ENCODE results near the gene CEBPA.

The CEBPA gene

GRCh38 chr19:33306191-33306590 is 3.9 kb upstream of the CEBPA start:
- no peaks in the 10 kb centered on the region for H3K9me3 ChIP-seq (ENCODE audit: low read depth, low read length)
- TF ChIP-seq POLR2AphosphoS5 (IDR thresholded peaks at IDR 0.05; ENCODE audit: borderline replicate concordance, low read depth, low read length), result no peak
- no peak for TF ChIP-seq EZH2 (IDR thresholded peaks at IDR 0.05)
- no peak for TF ChIP-seq FOXP2 (optimal IDR thresholded peaks at IDR 0.05; ENCODE audit: control extremely low read depth, extremely low read length, insufficient read depth)
- DNase-seq (ENCODE audit: low read depth, low spot score), result no peak

GRCh38 chr19:33304760-33305647 is 2.7 kb upstream of the CEBPA start:
- no peak overlapping the region for H3K9ac ChIP-seq (ENCODE audit: insufficient read length)
- no peaks in the 10 kb centered on the region for H3K36me3 ChIP-seq (ENCODE audit: insufficient read depth, low read length)
- H3K9me3 ChIP-seq (ENCODE audit: low read depth, low read length), result no peaks in the 10 kb centered on the region
- no peak for DNase-seq (ENCODE audit: low read depth, low spot score)
- no peak for TF ChIP-seq FOXP2 (optimal IDR thresholded peaks at IDR 0.05; ENCODE audit: control extremely low read depth, extremely low read length, insufficient read depth)
- no peak for TF ChIP-seq POLR2AphosphoS5 (IDR thresholded peaks at IDR 0.05; ENCODE audit: borderline replicate concordance, low read depth, low read length)
- no peak for TF ChIP-seq EZH2 (IDR thresholded peaks at IDR 0.05)
- no peak overlapping the region for H3K4me3 ChIP-seq
- no peak overlapping the region for H3K27ac ChIP-seq

More at GRCh38 chr19:33306191-33306590, 3.9 kb upstream of the CEBPA start:
- no peak overlapping the region for H3K4me3 ChIP-seq
- H3K36me3 ChIP-seq (ENCODE audit: insufficient read depth, low read length), result no peaks in the 10 kb centered on the region
- no peak overlapping the region for H3K9ac ChIP-seq (ENCODE audit: insufficient read length)
- H3K27ac ChIP-seq, result no peak overlapping the region

- no peaks in the 10 kb centered on the region for H3K36me3 ChIP-seq (ENCODE audit: insufficient read depth, low read length)
- TF ChIP-seq EZH2 (IDR thresholded peaks at IDR 0.05) (no peak), FOXP2 (optimal IDR thresholded peaks at IDR 0.05; ENCODE audit: control extremely low read depth, extremely low read length, insufficient read depth) (no peak), POLR2AphosphoS5 (IDR thresholded peaks at IDR 0.05; ENCODE audit: borderline replicate concordance, low read depth, low read length) (no peak)
- H3K27ac ChIP-seq, result no peak overlapping the region
- no peaks in the 10 kb centered on the region for H3K9me3 ChIP-seq (ENCODE audit: low read depth, low read length)
- no peak overlapping the region for H3K9ac ChIP-seq (ENCODE audit: insufficient read length)
- no peak overlapping the region for H3K4me3 ChIP-seq
- DNase-seq (ENCODE audit: low read depth, low spot score), result no peak
Observed at GRCh38 chr19:33304371-33304759, 2.0 kb upstream of the CEBPA start.

- peak overlapping the region; percentile 94; the same call in 1 of the 2 replicates for H3K4me3 ChIP-seq
Observed at GRCh38 chr19:33303791-33304345, 1.5 kb upstream of the CEBPA start.

GRCh38 chr19:33302974-33303790 is 848 bp upstream of the CEBPA start:
- Histone ChIP-seq H3K27ac (no peak overlapping the region), H3K9ac (ENCODE audit: insufficient read length) (peak overlapping the region; percentile 91), H3K36me3 (ENCODE audit: insufficient read depth, low read length) (no peaks in the 10 kb centered on the region), H3K4me3 (peak overlapping the region; percentile 94), H3K9me3 (ENCODE audit: low read depth, low read length) (no peaks in the 10 kb centered on the region)
- no peak for DNase-seq (ENCODE audit: low read depth, low spot score)
- TF ChIP-seq POLR2AphosphoS5 (IDR thresholded peaks at IDR 0.05; ENCODE audit: borderline replicate concordance, low read depth, low read length) (no peak), EZH2 (IDR thresholded peaks at IDR 0.05) (no peak), FOXP2 (optimal IDR thresholded peaks at IDR 0.05; ENCODE audit: control extremely low read depth, extremely low read length, insufficient read depth) (no peak)

More at GRCh38 chr19:33303791-33304345, 1.5 kb upstream of the CEBPA start:
- Histone ChIP-seq H3K27ac (no peak overlapping the region), H3K9me3 (ENCODE audit: low read depth, low read length) (no peaks in the 10 kb centered on the region), H3K36me3 (ENCODE audit: insufficient read depth, low read length) (no peaks in the 10 kb centered on the region), H3K9ac (ENCODE audit: insufficient read length) (no peak overlapping the region)
- DNase-seq (ENCODE audit: low read depth, low spot score), result no peak
- TF ChIP-seq POLR2AphosphoS5 (IDR thresholded peaks at IDR 0.05; ENCODE audit: borderline replicate concordance, low read depth, low read length) (no peak), FOXP2 (optimal IDR thresholded peaks at IDR 0.05; ENCODE audit: control extremely low read depth, extremely low read length, insufficient read depth) (no peak), EZH2 (IDR thresholded peaks at IDR 0.05) (no peak)

GRCh38 chr19:33301900-33302174 is 497 bp downstream of the CEBPA start:
- Histone ChIP-seq H3K9ac (ENCODE audit: insufficient read length) (peak overlapping the region; percentile 73), H3K9me3 (ENCODE audit: low read depth, low read length) (no peaks in the 10 kb centered on the region), H3K4me3 (peak overlapping the region; percentile 94), H3K36me3 (ENCODE audit: insufficient read depth, low read length) (no peaks in the 10 kb centered on the region), H3K27ac (no peak overlapping the region)
- no peak for TF ChIP-seq FOXP2 (optimal IDR thresholded peaks at IDR 0.05; ENCODE audit: control extremely low read depth, extremely low read length, insufficient read depth)
- no peak for TF ChIP-seq EZH2 (IDR thresholded peaks at IDR 0.05)
- TF ChIP-seq POLR2AphosphoS5 (IDR thresholded peaks at IDR 0.05; ENCODE audit: borderline replicate concordance, low read depth, low read length), result no peak
- no peak for DNase-seq (ENCODE audit: low read depth, low spot score)

GRCh38 chr19:33301144-33301899 is 1.0 kb downstream of the CEBPA start:
- TF ChIP-seq FOXP2 (optimal IDR thresholded peaks at IDR 0.05; ENCODE audit: control extremely low read depth, extremely low read length, insufficient read depth) (no peak), POLR2AphosphoS5 (IDR thresholded peaks at IDR 0.05; ENCODE audit: borderline replicate concordance, low read depth, low read length) (no peak), EZH2 (IDR thresholded peaks at IDR 0.05) (no peak)
- peak overlapping the region; percentile 94 for H3K4me3 ChIP-seq
- no peak overlapping the region for H3K27ac ChIP-seq
- no peaks in the 10 kb centered on the region for H3K36me3 ChIP-seq (ENCODE audit: insufficient read depth, low read length)
- no peak for DNase-seq (ENCODE audit: low read depth, low spot score)
- no peak overlapping the region for H3K9ac ChIP-seq (ENCODE audit: insufficient read length)
- H3K9me3 ChIP-seq (ENCODE audit: low read depth, low read length), result no peaks in the 10 kb centered on the region

- H3K9ac ChIP-seq (ENCODE audit: insufficient read length), result no peak overlapping the region
- no peak overlapping the region for H3K27ac ChIP-seq
- H3K4me3 ChIP-seq, result peak overlapping the region; percentile 58
- H3K9me3 ChIP-seq (ENCODE audit: low read depth, low read length), result no peaks in the 10 kb centered on the region
- TF ChIP-seq FOXP2 (optimal IDR thresholded peaks at IDR 0.05; ENCODE audit: control extremely low read depth, extremely low read length, insufficient read depth) (no peak), POLR2AphosphoS5 (IDR thresholded peaks at IDR 0.05; ENCODE audit: borderline replicate concordance, low read depth, low read length) (no peak), EZH2 (IDR thresholded peaks at IDR 0.05) (no peak)
- no peak for DNase-seq (ENCODE audit: low read depth, low spot score)
- no peaks in the 10 kb centered on the region for H3K36me3 ChIP-seq (ENCODE audit: insufficient read depth, low read length)
Observed at GRCh38 chr19:33300894-33301143, 1.5 kb downstream of the CEBPA start.

Measured in SK-N-MC (cell line).